ENCODE data around the gene ARHGEF10L. TPM values are rescaled to one million over a fixed set of nuclear protein-coding genes. Genes with fewer than 3 reads are reported as not detected.
A peak's percentile ranks its signal among the peaks of the same experiment; 100 is the strongest.
"Not testable (repeated sequence)": the region's sequence is repeated elsewhere in the genome, so short reads cannot be mapped to it uniquely, and the experiment has no call there.

ARHGEF10L gene
- total RNA-seq, 1 donor from 2014 or later, result 24.0 TPM

DNA sequence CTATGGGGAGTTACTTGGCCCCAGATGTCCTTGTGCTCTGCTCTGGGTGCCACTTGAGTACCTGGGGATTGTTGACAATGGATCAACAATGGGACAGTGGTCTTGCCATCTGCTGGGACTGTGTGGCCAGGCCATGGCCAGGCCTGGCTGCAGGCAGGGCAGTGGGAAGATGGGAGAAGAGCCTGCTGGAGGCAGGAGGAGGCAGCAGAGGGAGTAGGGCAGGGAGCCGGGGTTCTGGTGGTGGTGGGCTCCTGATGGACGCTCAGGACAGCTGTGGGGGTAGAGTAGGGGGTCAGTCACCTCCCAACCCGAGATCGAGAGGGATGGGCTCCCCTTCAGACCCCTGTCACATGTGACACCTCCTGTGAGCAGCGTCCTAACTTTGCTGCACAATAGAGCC, 81.0 kb downstream of the ARHGEF10L start:
- no peak for DNase-seq (ENCODE audit: extremely low spot score, unreplicated experiment)
- Mint-ChIP-seq H3K4me3 (ENCODE audit: unreplicated experiment) (no peak overlapping the region), H3K9me3 (ENCODE audit: unreplicated experiment) (no peaks in the 10 kb centered on the region), H3K36me3 (ENCODE audit: unreplicated experiment) (peaks cover 10% of the 10 kb centered on the region), H3K27ac (ENCODE audit: unreplicated experiment) (no peak overlapping the region), H3K27me3 (ENCODE audit: unreplicated experiment) (no peaks in the 10 kb centered on the region), H3K4me1 (ENCODE audit: unreplicated experiment) (peaks cover 35% of the 10 kb centered on the region)
- TF ChIP-seq, protein P1, sequence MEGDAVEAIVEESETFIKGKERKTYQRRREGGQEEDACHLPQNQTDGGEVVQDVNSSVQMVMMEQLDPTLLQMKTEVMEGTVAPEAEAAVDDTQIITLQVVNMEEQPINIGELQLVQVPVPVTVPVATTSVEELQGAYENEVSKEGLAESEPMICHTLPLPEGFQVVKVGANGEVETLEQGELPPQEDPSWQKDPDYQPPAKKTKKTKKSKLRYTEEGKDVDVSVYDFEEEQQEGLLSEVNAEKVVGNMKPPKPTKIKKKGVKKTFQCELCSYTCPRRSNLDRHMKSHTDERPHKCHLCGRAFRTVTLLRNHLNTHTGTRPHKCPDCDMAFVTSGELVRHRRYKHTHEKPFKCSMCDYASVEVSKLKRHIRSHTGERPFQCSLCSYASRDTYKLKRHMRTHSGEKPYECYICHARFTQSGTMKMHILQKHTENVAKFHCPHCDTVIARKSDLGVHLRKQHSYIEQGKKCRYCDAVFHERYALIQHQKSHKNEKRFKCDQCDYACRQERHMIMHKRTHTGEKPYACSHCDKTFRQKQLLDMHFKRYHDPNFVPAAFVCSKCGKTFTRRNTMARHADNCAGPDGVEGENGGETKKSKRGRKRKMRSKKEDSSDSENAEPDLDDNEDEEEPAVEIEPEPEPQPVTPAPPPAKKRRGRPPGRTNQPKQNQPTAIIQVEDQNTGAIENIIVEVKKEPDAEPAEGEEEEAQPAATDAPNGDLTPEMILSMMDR (IDR thresholded peaks at IDR 0.05), result no peak

- H3K4me3 Mint-ChIP-seq (ENCODE audit: unreplicated experiment), result no peak overlapping the region
- no peak for DNase-seq (ENCODE audit: extremely low spot score, unreplicated experiment)
- peaks cover 47% of the 10 kb centered on the region for H3K4me1 Mint-ChIP-seq (ENCODE audit: unreplicated experiment)
- peaks cover 9% of the 10 kb centered on the region for H3K36me3 Mint-ChIP-seq (ENCODE audit: unreplicated experiment)
- no peak overlapping the region for H3K27ac Mint-ChIP-seq (ENCODE audit: unreplicated experiment)
- H3K9me3 Mint-ChIP-seq (ENCODE audit: unreplicated experiment), result no peaks in the 10 kb centered on the region
- TF ChIP-seq, protein P1 (IDR thresholded peaks at IDR 0.05), result no peak
- H3K27me3 Mint-ChIP-seq (ENCODE audit: unreplicated experiment), result no peaks in the 10 kb centered on the region
These were observed 82.2 kb downstream of the ARHGEF10L start for GRCh38 chr1:17621691-17622090.

GRCh38 chr1:17622823-17623222, 83.3 kb downstream of the ARHGEF10L start:
- Mint-ChIP-seq H3K4me3 (ENCODE audit: unreplicated experiment) (no peak overlapping the region), H3K9me3 (ENCODE audit: unreplicated experiment) (no peaks in the 10 kb centered on the region), H3K27me3 (ENCODE audit: unreplicated experiment) (no peaks in the 10 kb centered on the region), H3K27ac (ENCODE audit: unreplicated experiment) (no peak overlapping the region), H3K36me3 (ENCODE audit: unreplicated experiment) (peaks cover 16% of the 10 kb centered on the region), H3K4me1 (ENCODE audit: unreplicated experiment) (peaks cover 43% of the 10 kb centered on the region)
- TF ChIP-seq, protein P1 (IDR thresholded peaks at IDR 0.05), result no peak
- DNase-seq (ENCODE audit: extremely low spot score, unreplicated experiment), result no peak

- peak; percentile 88 for DNase-seq (ENCODE audit: extremely low spot score, unreplicated experiment)
- no peaks in the 10 kb centered on the region for H3K27me3 Mint-ChIP-seq (ENCODE audit: unreplicated experiment)
- peak overlapping the region; percentile 89 for H3K27ac Mint-ChIP-seq (ENCODE audit: unreplicated experiment)
- TF ChIP-seq, protein P1 (IDR thresholded peaks at IDR 0.05), result no peak
- H3K36me3 Mint-ChIP-seq (ENCODE audit: unreplicated experiment), result peaks cover 17% of the 10 kb centered on the region
- no peaks in the 10 kb centered on the region for H3K9me3 Mint-ChIP-seq (ENCODE audit: unreplicated experiment)
- peak overlapping the region; percentile 16 for H3K4me3 Mint-ChIP-seq (ENCODE audit: unreplicated experiment)
- H3K4me1 Mint-ChIP-seq (ENCODE audit: unreplicated experiment), result peaks cover 34% of the 10 kb centered on the region
These were observed 85.2 kb downstream of the ARHGEF10L start for GRCh38 chr1:17624611-17625233.

GRCh38 chr1:17627239-17628052, 87.9 kb downstream of the ARHGEF10L start:
- TF ChIP-seq, protein P1 (IDR thresholded peaks at IDR 0.05), result no peak
- Mint-ChIP-seq H3K27ac (ENCODE audit: unreplicated experiment) (no peak overlapping the region), H3K4me3 (ENCODE audit: unreplicated experiment) (no peak overlapping the region), H3K9me3 (ENCODE audit: unreplicated experiment) (no peaks in the 10 kb centered on the region), H3K36me3 (ENCODE audit: unreplicated experiment) (peaks cover 21% of the 10 kb centered on the region), H3K27me3 (ENCODE audit: unreplicated experiment) (no peaks in the 10 kb centered on the region), H3K4me1 (ENCODE audit: unreplicated experiment) (peaks cover 57% of the 10 kb centered on the region)
- DNase-seq (ENCODE audit: extremely low spot score, unreplicated experiment), result no peak

GRCh38 chr1:17629046-17629445, 89.5 kb downstream of the ARHGEF10L start:
- not testable (repeated sequence) for H3K27me3 Mint-ChIP-seq (ENCODE audit: unreplicated experiment); H3K9me3 Mint-ChIP-seq (ENCODE audit: unreplicated experiment); DNase-seq (ENCODE audit: extremely low spot score, unreplicated experiment); H3K4me3 Mint-ChIP-seq (ENCODE audit: unreplicated experiment); H3K27ac Mint-ChIP-seq (ENCODE audit: unreplicated experiment)
- peaks cover 17% of the 10 kb centered on the region for H3K36me3 Mint-ChIP-seq (ENCODE audit: unreplicated experiment)
- peaks cover 67% of the 10 kb centered on the region for H3K4me1 Mint-ChIP-seq (ENCODE audit: unreplicated experiment)

Data from osteocyte (in vitro differentiated cells).